DOHH2 (cell line): Measurements from ENCODE around the gene ARHGAP22.

Experiments
- H3F3A ChIP-seq: fragments of 200-600 bp; sonication (generic), shearing (Covaris generic); 2 replicates; pipeline ENCODE4 v1.6.0; 2016; ENCODE audit warnings: antibody characterized with exemption, mild to moderate bottlenecking; ENCODE audit not compliant: control insufficient read depth, insufficient read depth
- H3K27ac ChIP-seq: fragments of 200-600 bp; sonication (generic); 2 replicates; pipeline ENCODE4 v1.5.1; 2014; ENCODE audit warnings: low read depth, mild to moderate bottlenecking, low read length, moderate library complexity
- H3K27me3 ChIP-seq: fragments of 200-600 bp; sonication (generic); 2 replicates; pipeline ENCODE4 v1.6.1; 2014; ENCODE audit warnings: mild to moderate bottlenecking, low read length, mixed read lengths; ENCODE audit not compliant: control insufficient read depth
- H3K36me3 ChIP-seq: fragments of 200-600 bp; sonication (generic); 2 replicates; pipeline ENCODE4 v1.6.1; 2014; ENCODE audit warnings: mild to moderate bottlenecking, low read length, moderate library complexity, mixed read lengths; ENCODE audit not compliant: control insufficient read depth
- H3K4me1 ChIP-seq: fragments of 200-600 bp; sonication (generic); 2 replicates; pipeline ENCODE4 v1.6.1; 2014; ENCODE audit warnings: mild to moderate bottlenecking, low read length, mixed read lengths; ENCODE audit not compliant: control insufficient read depth
- H3K4me2 ChIP-seq: fragments of 200-600 bp; sonication (generic); 2 replicates; pipeline ENCODE4 v1.6.0; 2014; ENCODE audit warnings: mild to moderate bottlenecking, low read length, moderate library complexity
- H3K4me3 ChIP-seq: fragments of 200-600 bp; sonication (generic); 2 replicates; pipeline ENCODE4 v1.5.1; 2014; ENCODE audit warnings: mild to moderate bottlenecking, low read length, mixed read lengths
- H3K79me2 ChIP-seq: fragments of 200-600 bp; sonication (generic); 2 replicates; pipeline ENCODE4 v1.6.1; 2014; ENCODE audit warnings: mild to moderate bottlenecking, low read length, mixed read lengths; ENCODE audit not compliant: control insufficient read depth
- H3K9me2 ChIP-seq: fragments of 200-600 bp; sonication (generic); replicated peaks from 2 replicates; pipeline ENCODE4 v1.6.1; 2014; ENCODE audit warnings: mild to moderate bottlenecking, low read length, mixed read lengths; ENCODE audit not compliant: control insufficient read depth
- H3K9me3 ChIP-seq: fragments of 200-600 bp; sonication (generic); 2 replicates; pipeline ENCODE4 v1.6.1; 2014; ENCODE audit warnings: antibody characterized with exemption, low read length, mixed read lengths; ENCODE audit not compliant: control insufficient read depth, insufficient read depth
- H4K20me1 ChIP-seq: fragments of 200-600 bp; sonication (generic); 2 replicates; pipeline ENCODE4 v1.6.0; 2014; ENCODE audit warnings: low read depth, mild to moderate bottlenecking, antibody characterized with exemption, low read length, moderate library complexity; ENCODE audit not compliant: control insufficient read depth, insufficient read depth
- CTCF ChIP-seq: fragments of 200-600 bp; sonication (generic); IDR thresholded peaks from one replicate; pipeline ENCODE4 v1.5.1; 2014; ENCODE audit warnings: antibody characterized with exemption, mild to moderate bottlenecking, low read depth, low read length; ENCODE audit not compliant: poor library complexity, severe bottlenecking
- EZH2phosphoT487 ChIP-seq: fragments of 200-600 bp; sonication (generic); IDR thresholded peaks from 2 replicates; pipeline ENCODE4 v1.6.1; 2017; ENCODE audit warnings: borderline replicate concordance, mild to moderate bottlenecking, antibody characterized with exemption, low read length, moderate library complexity, mixed read lengths

The ARHGAP22 gene

GRCh38 chr10:48602401-48603135 lies 2.3 kb downstream of the ARHGAP22 start:
- no peaks in the 10 kb centered on the region for H3K79me2 ChIP-seq
- peaks cover 47% of the 10 kb centered on the region for H3K27me3 ChIP-seq
- H3K36me3 ChIP-seq, result no peaks in the 10 kb centered on the region
- TF ChIP-seq CTCF, result no peak
- no peak for TF ChIP-seq EZH2phosphoT487
- no peaks in the 10 kb centered on the region for H3K9me2 ChIP-seq
- no peaks in the 10 kb centered on the region for H4K20me1 ChIP-seq
- no peak overlapping the region for H3K4me3 ChIP-seq
- no peaks in the 10 kb centered on the region for H3K9me3 ChIP-seq
- no peaks in the 10 kb centered on the region for H3F3A ChIP-seq
- peaks cover 7% of the 10 kb centered on the region for H3K4me1 ChIP-seq
- H3K27ac ChIP-seq, result no peak overlapping the region
- no peak overlapping the region for H3K4me2 ChIP-seq

- H3K9me3 ChIP-seq, result no peaks in the 10 kb centered on the region
- no peaks in the 10 kb centered on the region for H4K20me1 ChIP-seq
- no peak overlapping the region for H3K27ac ChIP-seq
- no peak overlapping the region for H3K4me2 ChIP-seq
- no peaks in the 10 kb centered on the region for H3K9me2 ChIP-seq
- peaks cover 7% of the 10 kb centered on the region for H3K4me1 ChIP-seq
- TF ChIP-seq CTCF (no peak), EZH2phosphoT487 (no peak)
- no peaks in the 10 kb centered on the region for H3K36me3 ChIP-seq
- peaks cover 44% of the 10 kb centered on the region for H3K27me3 ChIP-seq
- no peaks in the 10 kb centered on the region for H3F3A ChIP-seq
- no peak overlapping the region for H3K4me3 ChIP-seq
- no peaks in the 10 kb centered on the region for H3K79me2 ChIP-seq
These were observed 3.1 kb downstream of the ARHGAP22 start for GRCh38 chr10:48601789-48602188.

- Histone ChIP-seq H3K9me2 (no peaks in the 10 kb centered on the region), H3K27ac (no peak overlapping the region), H3F3A (no peaks in the 10 kb centered on the region), H4K20me1 (no peaks in the 10 kb centered on the region), H3K79me2 (no peaks in the 10 kb centered on the region), H3K9me3 (no peaks in the 10 kb centered on the region), H3K4me2 (no peak overlapping the region), H3K36me3 (no peaks in the 10 kb centered on the region), H3K4me3 (no peak overlapping the region), H3K27me3 (peaks cover 36% of the 10 kb centered on the region), H3K4me1 (peaks cover 7% of the 10 kb centered on the region)
- no peak for TF ChIP-seq CTCF
- no peak for TF ChIP-seq EZH2phosphoT487
These were observed 4.0 kb downstream of the ARHGAP22 start for GRCh38 chr10:48600645-48601505.
